Right lung (tissue), 10 donors: Measurements from ENCODE around the gene FASTKD3. TPM values are rescaled to one million over a fixed set of nuclear protein-coding genes. Genes with fewer than 3 reads are reported as not detected.
"Not testable (repeated sequence)": the region's sequence is repeated elsewhere in the genome, so short reads cannot be mapped to it uniquely, and the experiment has no call there.

Source experiments
- DNase-seq, 2 donors: peaks; one replicate each; pipeline ENCODE4 v3.0.0-alpha.2; 2013
- long read RNA-seq, 8 donors: transcript quantifications; one replicate each; lab custom pipeline, GENCODE V29; 2026
- polyA plus RNA-seq, 5 donors: library from polyadenylated mRNA; unstranded; fragments of 120-200 nt; gene quantifications; one replicate each; pipeline versions ENCODE4 v1.2.1 to v1.2.3, GENCODE V29; 2013; ENCODE audit warnings: inconsistent platforms in 1 of 5, low replicate concordance in 1 of 5; ENCODE audit not compliant: insufficient read length in 5 of 5, insufficient read depth in 1 of 5

The FASTKD3 gene, protein sequence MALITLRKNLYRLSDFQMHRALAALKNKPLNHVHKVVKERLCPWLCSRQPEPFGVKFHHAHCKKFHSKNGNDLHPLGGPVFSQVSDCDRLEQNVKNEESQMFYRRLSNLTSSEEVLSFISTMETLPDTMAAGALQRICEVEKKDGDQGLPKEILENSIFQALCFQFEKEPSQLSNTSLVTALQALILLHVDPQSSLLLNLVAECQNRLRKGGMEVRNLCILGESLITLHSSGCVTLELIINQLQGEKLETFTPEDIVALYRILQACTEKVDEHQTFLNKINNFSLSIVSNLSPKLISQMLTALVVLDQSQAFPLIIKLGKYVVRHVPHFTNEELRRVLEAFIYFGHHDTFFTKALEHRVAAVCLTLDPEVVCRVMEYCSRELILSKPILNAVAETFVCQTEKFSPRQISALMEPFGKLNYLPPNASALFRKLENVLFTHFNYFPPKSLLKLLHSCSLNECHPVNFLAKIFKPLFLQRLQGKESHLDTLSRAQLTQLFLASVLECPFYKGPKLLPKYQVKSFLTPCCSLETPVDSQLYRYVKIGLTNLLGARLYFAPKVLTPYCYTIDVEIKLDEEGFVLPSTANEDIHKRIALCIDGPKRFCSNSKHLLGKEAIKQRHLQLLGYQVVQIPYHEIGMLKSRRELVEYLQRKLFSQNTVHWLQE
- polyA plus RNA-seq = 10 to 100 TPM; 17.1 to 28.8 (median 27.3) TPM
- long read RNA-seq, donor 1, partial matches to known transcripts = 0 of 6 reads
- long read RNA-seq, donor 1, other reads (novel, unspliced or antisense) = 0 of 6 reads
- long read RNA-seq, donor 2, partial matches to known transcripts = 0 of 2 reads
- long read RNA-seq, donor 2, other reads (novel, unspliced or antisense) = 0 of 2 reads
- long read RNA-seq, donor 3, partial matches to known transcripts = 0 of 4 reads
- long read RNA-seq, donor 3, other reads (novel, unspliced or antisense) = 0 of 4 reads
- long read RNA-seq, donor 4, partial matches to known transcripts = 0 of 2 reads
- long read RNA-seq, donor 4, other reads (novel, unspliced or antisense) = 0 of 2 reads
- long read RNA-seq, donor 5, partial matches to known transcripts = 5 of 10 reads
- long read RNA-seq, donor 5, other reads (novel, unspliced or antisense) = 0 of 10 reads
- long read RNA-seq, donor 6, partial matches to known transcripts = 6 of 9 reads
- long read RNA-seq, donor 6, other reads (novel, unspliced or antisense) = 0 of 9 reads
- long read RNA-seq, donor 7 = 0 reads
- long read RNA-seq, donor 8 = 0 reads

DNA sequence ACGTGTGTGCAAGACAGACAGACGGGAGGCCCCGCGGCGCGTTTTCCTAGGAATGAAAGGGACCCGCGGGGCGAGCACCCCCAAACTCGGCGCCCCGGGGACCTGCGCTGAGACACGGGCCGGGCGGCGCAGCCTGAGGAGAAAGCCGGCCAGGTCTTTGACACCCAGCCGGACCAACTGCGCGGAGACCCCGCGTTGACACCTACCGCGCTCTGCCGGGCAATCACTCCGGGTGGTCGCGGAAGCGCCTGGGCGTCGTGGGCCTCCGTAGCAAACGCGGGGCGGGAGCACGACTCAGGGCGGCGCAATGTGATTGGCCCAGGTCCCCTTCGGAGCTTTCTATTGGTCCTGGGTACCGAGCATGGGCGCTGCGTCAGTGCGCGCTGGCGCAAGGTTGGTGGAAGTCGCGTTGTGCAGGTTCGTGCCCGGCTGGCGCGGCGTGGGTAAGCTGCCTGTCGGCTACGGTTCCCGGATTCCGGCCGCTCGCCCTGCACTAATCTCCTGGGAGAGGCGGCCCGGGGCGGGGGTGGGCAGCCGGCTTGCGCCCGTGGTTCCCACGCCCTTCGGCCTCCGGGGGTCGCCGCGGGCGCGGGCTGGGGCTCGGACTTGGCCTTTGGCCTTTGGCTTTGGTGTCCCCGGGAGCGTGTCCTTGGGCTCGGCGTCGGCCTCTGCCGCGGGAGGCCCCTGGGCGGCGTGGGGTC, at the start of gene FASTKD3, which contains the start of gene MTRR:
Gene FASTKD3, minus strand, starts transcription at position 259 of the 701 bp plus-strand sequence. CDS start 948 bp downstream, outside the sequence.
Gene MTRR, plus strand, starts transcription at position 376 of the 701 bp plus-strand sequence. CDS start 1,647 bp downstream, outside the sequence.
- DNase-seq = peak; percentile 90 to 92

DNA sequence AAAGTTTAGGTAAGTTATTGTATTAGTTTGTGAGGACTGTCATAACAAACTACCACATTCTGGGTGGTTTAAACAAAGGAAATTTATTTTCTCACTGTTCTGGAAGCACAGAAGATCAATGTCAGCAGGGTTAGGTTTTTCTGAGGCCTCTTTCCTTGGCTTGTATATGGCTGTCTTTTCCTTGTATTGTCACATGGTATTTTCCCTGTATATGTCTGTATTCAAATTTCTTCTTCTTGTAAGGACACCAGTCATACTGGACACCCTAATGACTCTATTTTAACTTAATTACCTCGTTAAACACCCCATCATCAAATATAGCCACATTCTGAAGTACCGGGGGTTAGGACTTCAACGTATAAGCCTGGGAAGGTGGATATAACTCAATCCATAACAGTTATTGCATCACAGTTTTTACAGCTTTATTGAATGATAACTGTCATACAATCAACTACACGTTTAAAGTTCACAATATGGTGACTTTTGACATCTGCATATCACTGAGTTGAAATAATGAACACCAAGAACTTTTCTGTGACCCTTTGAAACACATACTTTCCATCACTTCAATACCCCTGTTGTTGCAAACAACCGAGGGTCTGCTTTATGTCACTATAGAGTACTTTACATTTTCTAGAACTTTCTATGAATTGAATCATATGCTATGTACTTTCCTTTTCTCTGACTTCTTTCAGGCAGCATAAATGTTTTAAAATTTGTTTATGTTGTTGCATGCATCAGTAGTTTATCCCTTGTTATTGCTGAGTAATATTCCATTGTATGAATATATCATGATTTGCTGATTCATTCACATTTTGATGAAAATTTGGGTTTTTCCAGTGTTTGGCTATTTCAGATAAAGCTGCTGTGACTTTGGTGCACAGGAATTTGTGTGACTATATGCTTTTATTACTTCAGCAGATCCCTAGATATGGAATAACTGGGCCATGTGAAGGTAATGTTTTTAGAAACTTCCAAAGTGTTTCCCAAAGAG, 48.6 kb upstream of the FASTKD3 start:
- DNase-seq = no peak

DNA sequence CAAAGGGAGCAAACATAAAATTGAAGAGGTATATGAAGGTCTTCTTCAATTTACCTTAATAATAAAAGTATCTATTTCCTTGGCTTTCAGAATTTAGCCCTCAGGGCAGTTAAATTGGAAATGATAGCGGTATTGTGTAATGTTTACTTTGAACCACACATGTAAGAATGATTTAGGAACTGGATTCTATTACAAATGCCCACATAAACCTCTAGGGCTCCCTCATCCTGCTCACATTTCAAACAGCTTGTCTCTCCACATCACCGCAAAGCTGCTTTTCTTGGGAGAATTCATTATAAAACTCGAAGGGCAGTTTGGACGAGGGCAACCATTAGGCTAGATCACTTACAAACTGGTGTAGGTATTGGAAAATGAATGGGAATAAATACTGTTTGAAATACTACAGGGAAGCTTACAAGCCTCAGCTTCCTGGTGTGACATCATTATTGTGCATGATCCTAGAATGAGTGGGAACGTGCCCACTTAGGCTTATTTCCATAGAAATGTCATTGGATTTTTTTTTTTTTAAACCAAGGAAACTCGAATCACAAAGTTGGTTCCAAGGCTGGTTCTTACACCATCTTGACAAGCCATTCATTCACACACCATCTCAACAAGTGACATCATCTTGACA, 47.5 kb upstream of the FASTKD3 start:
- DNase-seq = no peak

DNA sequence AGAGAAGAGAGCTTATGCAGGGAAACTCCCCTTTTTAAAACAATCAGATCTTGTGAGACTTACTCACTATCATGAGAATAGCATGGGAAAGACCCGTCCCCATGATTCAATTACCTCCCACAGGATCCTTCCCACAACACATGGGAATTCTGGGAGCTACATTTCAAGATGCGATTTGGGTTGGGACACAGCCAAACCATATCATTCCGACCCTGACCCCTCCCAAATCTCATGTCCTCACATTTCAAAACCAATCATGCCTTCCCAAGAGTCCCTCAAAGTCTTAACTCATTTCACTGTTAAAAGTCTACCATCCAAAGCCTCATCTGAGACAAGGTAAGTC, 42.6 kb upstream of the FASTKD3 start:
- DNase-seq = not testable (repeated sequence)

DNA sequence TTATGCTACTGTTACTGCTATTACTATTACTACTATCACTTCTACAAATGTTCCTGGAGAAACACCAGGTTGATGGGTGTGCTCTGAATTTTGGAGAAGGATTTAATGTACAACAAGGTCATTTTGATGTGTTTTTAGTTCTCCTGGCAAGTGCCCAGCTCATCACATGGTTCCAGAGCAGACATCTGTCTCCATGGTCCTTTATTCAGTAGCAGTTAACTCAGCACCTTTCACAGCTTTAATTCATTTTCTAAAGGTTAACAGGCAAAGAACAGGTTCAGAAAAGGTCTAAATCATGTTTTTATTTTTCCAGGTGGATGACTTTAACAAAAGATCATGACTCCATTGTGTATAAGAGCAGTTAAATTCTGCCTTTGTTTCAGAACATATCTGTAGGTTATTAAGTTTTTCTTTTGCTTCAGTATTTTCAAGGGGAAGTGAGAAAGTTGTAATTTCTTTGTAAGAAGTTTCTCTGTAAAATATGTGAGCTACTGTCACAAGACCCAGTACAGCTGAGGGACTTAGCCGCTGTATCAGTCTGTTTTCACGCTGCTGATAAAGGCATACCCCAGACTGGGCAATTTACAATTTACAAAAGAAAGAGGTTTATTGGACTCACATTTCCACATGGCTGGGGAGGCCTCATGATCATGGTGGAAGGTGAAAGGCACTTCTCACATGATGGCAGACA, 42.1 kb upstream of the FASTKD3 start:
- no peak for DNase-seq

DNA sequence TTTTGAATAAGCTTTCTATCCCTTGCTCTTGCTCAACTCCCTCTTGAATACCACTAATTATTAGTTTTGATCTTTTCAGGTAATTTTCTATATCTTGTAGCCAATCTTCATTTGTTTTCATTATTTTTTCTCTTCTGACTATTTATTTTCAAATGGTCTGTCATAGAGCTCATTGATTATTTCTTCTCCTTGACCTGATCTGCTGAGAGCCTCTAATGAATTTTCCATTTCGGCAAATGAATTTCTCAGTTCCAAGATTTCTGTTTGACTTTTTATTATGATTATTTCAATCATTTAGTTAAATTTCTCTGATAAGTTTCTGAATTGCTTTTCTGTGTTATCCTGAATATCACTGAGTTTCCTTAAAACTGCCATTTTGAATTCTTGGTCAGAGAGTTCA, 39.5 kb upstream of the FASTKD3 start:
- no peak for DNase-seq

DNA sequence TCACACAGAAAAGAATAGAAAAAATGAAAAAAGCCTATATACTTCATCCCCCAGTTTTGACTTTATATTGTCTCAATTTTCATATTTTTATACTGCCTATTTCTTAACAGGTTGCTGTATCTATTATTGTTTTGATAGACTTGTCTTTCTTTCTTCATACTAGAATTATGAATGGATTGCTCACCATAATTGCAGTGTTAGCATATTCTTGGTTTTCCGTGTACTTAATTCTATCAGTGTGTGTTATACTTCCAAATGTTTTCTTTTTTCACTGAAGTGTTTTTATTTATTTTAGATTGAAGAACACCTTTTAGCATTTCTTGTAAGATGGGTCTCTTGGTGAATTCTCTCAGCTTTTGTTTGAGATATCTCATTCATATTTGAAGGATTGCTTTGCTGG, 38.8 kb upstream of the FASTKD3 start:
- no peak for DNase-seq

DNA sequence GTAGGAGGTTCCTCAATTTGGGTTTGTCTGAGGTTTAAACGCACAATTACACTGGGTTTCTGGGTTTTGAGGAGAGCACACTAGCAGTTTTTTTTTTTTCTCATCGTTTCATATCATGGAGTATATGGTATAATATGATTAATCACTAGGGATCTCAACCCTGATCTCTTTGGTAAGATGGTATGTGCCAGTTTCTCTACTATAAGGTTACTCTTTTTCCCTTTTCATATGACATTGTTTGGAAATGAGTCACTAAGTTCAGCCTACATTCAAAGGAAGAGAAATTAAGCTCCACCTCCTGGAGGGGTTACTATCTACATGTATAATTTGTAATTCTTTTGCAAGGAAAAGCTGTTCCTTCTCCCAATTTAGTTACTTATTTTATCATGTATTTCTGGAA, 35.3 kb upstream of the FASTKD3 start:
- no peak for DNase-seq

DNA sequence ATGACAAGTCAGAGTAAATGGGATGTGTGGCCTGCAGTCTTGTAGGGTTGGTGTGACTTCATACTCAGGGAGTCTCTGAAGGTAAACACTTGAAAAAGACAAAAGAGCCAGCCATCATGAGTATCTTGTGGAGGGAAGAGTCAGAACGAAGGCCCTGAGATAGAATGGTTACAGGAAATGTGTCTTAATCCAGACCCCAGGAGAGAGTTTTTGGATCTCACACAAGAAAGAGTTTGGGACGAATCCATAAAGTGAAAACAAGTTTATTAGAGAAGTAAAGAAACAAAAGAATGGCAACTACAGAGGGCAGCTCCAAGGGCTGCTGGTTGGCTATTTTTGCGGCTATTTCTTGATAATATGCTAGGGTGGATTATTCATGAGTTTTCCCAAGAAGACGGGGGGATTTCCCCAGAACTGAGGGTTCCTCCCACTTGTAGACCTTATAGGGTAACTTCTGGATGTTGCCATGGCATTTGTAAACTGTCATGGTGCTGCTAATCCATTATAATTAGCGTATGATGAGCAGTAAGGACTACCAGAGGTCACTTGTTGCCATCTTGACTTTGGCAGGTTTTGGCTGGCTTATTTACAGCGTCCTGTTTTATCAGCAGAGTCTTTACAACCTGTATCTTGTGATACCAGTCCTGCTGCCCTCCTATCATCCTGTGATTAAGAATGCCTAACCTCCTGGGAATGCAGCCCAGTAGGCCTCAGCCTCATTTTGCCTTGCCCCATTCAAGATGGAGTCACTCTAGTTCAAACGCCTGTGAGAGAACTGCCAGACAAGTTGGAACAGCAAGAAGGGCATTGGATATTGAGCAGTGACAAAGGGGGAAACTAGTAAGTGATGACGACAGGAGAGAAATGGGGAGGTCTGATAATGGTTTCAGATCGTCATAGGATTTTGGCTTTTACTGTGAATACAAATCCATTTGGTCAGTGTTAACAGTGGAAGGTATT, 34.1 kb upstream of the FASTKD3 start:
- DNase-seq = no peak

DNA sequence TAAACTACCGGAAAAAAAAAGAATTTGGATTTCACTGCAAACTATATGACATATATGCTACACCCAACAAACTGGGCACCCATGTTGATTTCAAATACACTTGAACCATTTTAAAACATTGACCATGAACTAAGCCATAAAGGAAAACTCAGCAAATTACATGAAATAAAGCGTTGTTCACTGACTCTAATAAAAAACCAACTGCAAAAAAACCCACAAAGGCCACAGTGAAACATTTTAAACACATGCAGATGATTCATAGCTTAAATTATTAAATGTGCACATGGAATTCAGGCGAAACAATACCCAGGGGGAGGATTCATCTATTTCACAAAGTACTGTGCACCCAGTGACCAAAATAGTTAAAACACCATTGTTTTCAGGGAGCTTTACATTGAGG, 33.4 kb upstream of the FASTKD3 start:
- no peak for DNase-seq

DNA sequence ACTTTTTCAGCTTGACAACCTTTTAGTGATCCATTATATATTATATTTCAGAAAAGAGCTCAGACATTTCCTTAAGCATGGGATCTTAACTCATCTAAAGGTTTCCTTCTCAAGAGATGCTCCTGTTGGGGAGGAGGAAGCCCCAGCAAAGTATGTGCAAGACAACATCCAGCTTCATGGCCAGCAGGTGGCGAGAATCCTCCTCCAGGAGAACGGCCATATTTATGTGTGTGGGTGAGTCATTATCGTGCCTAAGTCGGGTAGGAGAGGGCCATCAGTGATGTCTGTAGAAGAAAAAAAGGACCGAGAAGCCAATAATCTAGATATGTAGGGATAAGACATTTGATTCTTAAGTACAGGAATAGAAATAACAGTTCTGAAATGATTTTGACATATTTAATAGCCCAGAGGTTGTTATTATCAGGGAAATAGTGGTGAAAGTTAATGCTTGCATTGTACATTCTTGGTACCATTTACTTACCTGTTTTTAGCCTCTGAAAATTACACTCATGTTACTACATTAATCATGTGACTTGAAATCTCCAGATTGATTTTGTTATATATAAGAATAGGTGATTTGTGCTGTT, 28.3 kb upstream of the FASTKD3 start:
- DNase-seq = no peak

DNA sequence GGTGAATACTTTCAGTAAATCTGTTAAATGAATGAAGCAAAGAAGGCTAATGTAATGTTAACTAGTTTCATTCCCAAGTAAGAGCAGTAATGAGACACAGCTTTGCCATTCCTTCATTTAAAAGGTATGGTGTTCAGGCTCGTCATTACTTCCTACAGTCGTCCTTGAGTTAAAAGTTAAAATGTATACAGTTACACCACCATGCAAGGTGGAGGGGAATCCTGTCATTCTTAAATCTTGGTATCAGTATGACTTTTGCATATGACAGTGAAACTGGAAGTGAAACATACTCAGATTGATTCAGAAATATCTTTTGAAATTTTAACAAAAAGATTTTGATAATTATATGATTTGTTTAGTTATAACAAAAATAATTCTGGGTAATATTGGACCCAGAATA, 26.0 kb upstream of the FASTKD3 start:
- no peak for DNase-seq

DNA sequence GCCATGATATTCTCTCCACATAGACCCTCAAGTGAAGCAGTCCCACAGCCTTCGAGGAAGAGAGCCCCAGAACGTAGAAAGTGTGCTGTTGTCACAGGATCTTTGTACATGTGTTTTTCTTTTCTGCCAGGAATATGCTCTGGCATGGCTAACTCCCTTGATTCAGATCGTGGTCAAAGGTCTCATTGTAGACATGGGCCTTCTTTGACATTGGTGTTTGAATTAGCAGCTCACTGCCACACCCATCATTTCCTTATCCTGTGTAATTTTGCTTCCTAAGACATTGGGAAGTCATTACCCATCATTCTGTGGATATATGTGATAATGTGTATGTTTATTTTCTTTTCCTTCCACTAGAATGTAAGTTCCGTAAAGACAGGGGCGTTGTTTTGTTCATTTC, 25.6 kb upstream of the FASTKD3 start:
- DNase-seq = no peak

DNA sequence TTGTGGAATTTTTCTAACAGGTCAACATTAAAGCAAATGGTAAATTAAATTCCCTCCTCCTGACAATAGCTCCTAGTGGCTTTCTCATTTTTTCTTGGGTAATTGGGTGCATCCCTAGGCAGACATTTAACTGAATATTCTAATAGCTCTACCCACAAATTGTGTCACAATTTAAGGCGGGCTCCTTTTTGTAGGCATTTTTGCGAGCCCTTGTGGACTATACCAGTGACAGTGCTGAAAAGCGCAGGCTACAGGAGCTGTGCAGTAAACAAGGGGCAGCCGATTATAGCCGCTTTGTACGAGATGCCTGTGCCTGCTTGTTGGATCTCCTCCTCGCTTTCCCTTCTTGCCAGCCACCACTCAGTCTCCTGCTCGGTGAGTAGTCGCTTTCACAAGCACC, 20.1 kb upstream of the FASTKD3 start:
- DNase-seq = no peak

DNA sequence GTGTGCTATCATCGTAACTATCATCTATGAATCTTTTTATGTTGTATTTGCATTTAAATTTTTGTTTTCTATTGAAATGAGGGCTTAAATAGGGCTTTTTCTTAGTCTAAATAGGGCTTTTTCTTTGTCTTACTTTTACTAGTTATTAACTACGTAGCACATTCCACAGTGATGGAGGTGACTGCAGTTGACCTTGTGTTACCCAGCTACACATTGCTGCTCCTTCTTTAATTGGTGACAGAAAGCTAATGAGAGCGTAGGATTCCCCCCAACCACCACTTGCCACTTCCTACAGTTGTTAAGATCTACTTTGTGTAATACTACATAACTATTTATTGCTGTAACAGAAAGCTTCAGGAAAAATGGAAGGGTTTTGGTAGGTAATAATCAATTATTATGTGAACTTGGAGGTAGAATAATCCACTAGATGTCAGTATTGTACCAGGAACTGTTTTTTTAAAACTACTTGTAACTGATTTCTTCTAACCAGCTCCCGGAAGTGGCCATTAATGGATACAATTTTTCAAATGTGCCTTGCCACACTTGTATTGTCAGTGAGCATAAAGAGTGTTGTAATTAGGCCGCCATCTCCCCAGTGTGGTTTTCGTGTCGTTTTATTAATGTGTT, 18.1 kb upstream of the FASTKD3 start:
- peak in 1 of 2 donors; percentile 30 for DNase-seq

DNA sequence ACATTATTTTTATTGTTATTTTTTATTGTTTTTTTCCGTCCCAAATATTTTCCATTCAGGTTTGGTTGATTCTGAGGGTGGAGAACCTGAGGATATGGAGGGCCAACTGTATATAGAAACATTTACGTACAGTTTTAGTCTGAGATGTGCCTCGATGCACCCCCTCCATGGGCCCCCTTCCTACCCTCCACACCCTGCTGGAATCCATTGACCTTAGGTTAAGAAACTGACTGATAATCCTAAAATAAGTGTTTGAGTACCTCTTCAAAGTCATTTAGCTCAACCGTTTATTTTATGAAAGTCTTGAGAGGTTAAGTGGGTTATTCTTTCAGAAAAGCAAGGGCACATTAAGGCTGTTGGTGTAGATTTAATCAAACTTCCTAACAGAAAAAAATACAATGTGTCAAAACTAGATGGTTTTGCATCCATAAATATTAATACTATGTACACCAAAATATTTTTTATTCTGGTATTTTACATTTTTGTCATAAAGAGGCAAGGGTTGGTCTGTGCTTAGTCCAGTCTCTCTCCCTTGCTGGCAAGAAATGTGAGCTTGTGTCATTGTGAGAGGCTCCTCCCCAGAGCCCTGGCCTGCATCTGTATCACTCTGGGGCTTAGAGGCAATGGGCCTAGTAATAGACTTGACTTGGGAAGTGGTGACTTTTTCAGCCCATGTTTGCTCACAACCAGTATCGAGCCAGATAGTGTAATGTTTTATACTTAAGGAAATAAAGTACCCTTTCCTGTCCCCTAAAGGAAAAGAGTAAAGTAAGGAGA, 15.8 kb upstream of the FASTKD3 start:
- no peak for DNase-seq
